H1 (cell line): ENCODE measurements around the gene REPS2.

Experiments used
- SIN3A ChIP-seq, 2 experiments: IDR thresholded peaks in 1 of 2; conservative IDR thresholded peaks in 1 of 2; 2 replicates each; pipeline ENCODE4 v1.6.1; 2011 to 2012; ENCODE audit warnings: low read length in 2 of 2, improper control_type of control experiment in 1 of 2, low read depth in 1 of 2, mild to moderate bottlenecking in 1 of 2
- TAF7 ChIP-seq: optimal IDR thresholded peaks from 2 replicates; pipeline ENCODE3; 2011; ENCODE audit warnings: low read depth, mild to moderate bottlenecking, inconsistent platforms, low read length, moderate library complexity, borderline replicate concordance

- TF ChIP-seq SIN3A (conservative IDR thresholded peaks at IDR 0.05 in 1 of 2, IDR thresholded peaks at IDR 0.05 in 1 of 2; ENCODE audit: low read depth in 1 of 2, low read length in 2 of 2), result no peak
- TF ChIP-seq TAF7, result no peak
Observed at GRCh38 chrX:17038277-17038676, 91.8 kb downstream of the REPS2 start.
